BE2C (cell line): ENCODE data around the gene MTG1.

Experiments
- DNase-seq: peaks from one replicate; pipeline ENCODE4 v3.0.0-alpha.2; 2020
- H3K27me3 ChIP-seq: fragments of 250-450 bp; sonication (Bioruptor Pico); 2 replicates; pipeline ENCODE4 v1.5.1; 2020; ENCODE audit warnings: mild to moderate bottlenecking
- H3K36me3 ChIP-seq: fragments of 250-450 bp; sonication (Bioruptor Pico); 2 replicates; pipeline ENCODE4 v1.5.1; 2020; ENCODE audit warnings: mild to moderate bottlenecking
- H3K4me1 ChIP-seq: fragments of 250-450 bp; sonication (Bioruptor Pico); 2 replicates; pipeline ENCODE4 v1.5.1; 2020
- H3K4me3 ChIP-seq: 2 replicates; pipeline ENCODE4 v1.5.1; 2011; ENCODE audit warnings: low read depth, low read length
- H3K9me3 ChIP-seq: fragments of 250-450 bp; sonication (Bioruptor Pico); 2 replicates; pipeline ENCODE4 v1.5.1; 2020
- CTCF ChIP-seq: IDR thresholded peaks from 2 replicates; pipeline ENCODE4 v1.5.1; 2012; ENCODE audit warnings: mild to moderate bottlenecking, low read depth, low read length

The MTG1 gene

GRCh38 chr10:133378251-133379096 lies 15.5 kb upstream of the MTG1 start:
- peak overlapping the region; percentile 69 for H3K4me3 ChIP-seq
- no peaks in the 10 kb centered on the region for H3K9me3 ChIP-seq
- H3K4me1 ChIP-seq, result no peaks in the 10 kb centered on the region; the same call in 1 of the 2 replicates
- H3K27me3 ChIP-seq, result no peaks in the 10 kb centered on the region
- H3K36me3 ChIP-seq, result no peaks in the 10 kb centered on the region
- TF ChIP-seq CTCF, result no peak
- peak; percentile 60 for DNase-seq

- no peaks in the 10 kb centered on the region for H3K4me1 ChIP-seq
- H3K4me3 ChIP-seq, result peak within 1 kb of the TSS; percentile 69
- DNase-seq, result peak; percentile 68
- no peaks in the 10 kb centered on the region for H3K27me3 ChIP-seq
- no peaks in the 10 kb centered on the region for H3K9me3 ChIP-seq
- H3K36me3 ChIP-seq, result no peaks in the 10 kb centered on the region
- no peak for TF ChIP-seq CTCF
Measured at GRCh38 chr10:133379152-133379800, 14.7 kb upstream of the MTG1 start, which contains the start of gene PAOX. Gene PAOX (plus strand): TSS chr10:133379262. CDS start chr10:133379317, 55 bp downstream.

GRCh38 chr10:133379801-133380666 lies 13.9 kb upstream of the MTG1 start:
- Histone ChIP-seq H3K4me1 (no peaks in the 10 kb centered on the region), H3K4me3 (no peak overlapping the region)
- TF ChIP-seq CTCF, result no peak

GRCh38 chr10:133381036-133381435 lies 12.9 kb upstream of the MTG1 start:
- DNase-seq, result no peak
- H3K27me3 ChIP-seq, result no peaks in the 10 kb centered on the region
- no peaks in the 10 kb centered on the region for H3K4me1 ChIP-seq
- no peaks in the 10 kb centered on the region for H3K36me3 ChIP-seq
- no peak for TF ChIP-seq CTCF
- H3K4me3 ChIP-seq, result no peak overlapping the region
- no peaks in the 10 kb centered on the region for H3K9me3 ChIP-seq

More at GRCh38 chr10:133379801-133380666, 13.9 kb upstream of the MTG1 start:
- Histone ChIP-seq H3K27me3 (no peaks in the 10 kb centered on the region), H3K36me3 (no peaks in the 10 kb centered on the region), H3K9me3 (no peaks in the 10 kb centered on the region)
- no peak for DNase-seq

- no peak for TF ChIP-seq CTCF
- H3K27me3 ChIP-seq, result no peaks in the 10 kb centered on the region
- H3K4me3 ChIP-seq, result no peak overlapping the region
- H3K36me3 ChIP-seq, result no peaks in the 10 kb centered on the region
- no peak for DNase-seq
- no peaks in the 10 kb centered on the region for H3K4me1 ChIP-seq
- H3K9me3 ChIP-seq, result no peaks in the 10 kb centered on the region
Measured at GRCh38 chr10:133383551-133383950, 10.4 kb upstream of the MTG1 start.
